CD1c-positive myeloid dendritic cell (primary cell): ENCODE results near the gene KIAA0586.
"Not testable (repeated sequence)": the region's sequence is repeated elsewhere in the genome, so short reads cannot be mapped to it uniquely, and the experiment has no call there.

Experiments
- DNase-seq: peaks from one replicate; pipeline ENCODE4 v3.0.0-alpha.2; 2016; ENCODE audit errors: extremely low spot score

KIAA0586 gene

DNA sequence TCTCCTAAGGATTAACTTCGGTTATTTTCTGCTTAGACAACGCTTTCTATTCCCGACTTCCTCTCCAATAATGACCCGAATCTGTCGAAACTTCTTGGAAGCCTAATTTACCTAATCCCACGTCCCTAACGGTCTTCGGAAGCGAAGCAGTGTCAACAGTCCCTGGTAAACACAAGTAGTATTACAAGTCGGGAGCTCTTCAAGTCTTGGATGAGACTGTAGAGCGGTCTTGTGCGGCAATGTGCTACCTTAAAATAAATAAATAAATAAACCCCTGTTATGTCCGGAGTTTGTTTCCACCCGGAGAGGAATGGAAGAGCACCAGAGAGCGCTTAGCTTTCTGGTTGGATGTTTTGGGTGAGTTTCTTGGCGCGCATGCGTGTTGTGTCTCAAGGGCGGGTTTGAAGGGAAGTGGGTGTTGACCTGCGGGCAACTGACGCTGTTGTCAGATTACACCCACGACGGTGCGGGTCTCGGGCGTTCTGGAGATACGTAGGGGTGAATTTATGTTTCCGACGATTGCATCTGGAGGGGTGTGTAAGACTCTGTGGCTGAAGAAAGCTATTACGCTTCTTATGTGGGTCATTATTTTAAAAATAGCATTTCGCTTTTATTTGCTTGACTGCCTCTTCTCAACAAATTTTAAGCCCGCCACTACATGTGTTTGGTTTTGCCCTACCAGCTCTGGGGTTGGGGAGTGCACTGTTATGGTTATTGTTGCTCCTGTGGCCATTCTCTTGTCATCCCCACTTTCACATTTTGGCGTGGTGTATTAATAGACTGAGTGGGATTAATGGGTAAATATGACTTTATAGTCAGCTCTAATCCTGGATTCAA lies at the start of gene KIAA0586, which contains the start of gene TIMM9:
Gene KIAA0586, plus strand, starts transcription at position 439 of the 837 bp plus-strand sequence. CDS start 546 bp downstream, outside the sequence.
Gene TIMM9, minus strand, starts transcription at position 251 of the 837 bp plus-strand sequence. CDS start 15,586 bp downstream, outside the sequence.
- peak; percentile 99 for DNase-seq

GRCh38 chr14:58390830-58391229 lies 36.7 kb upstream of the KIAA0586 start:
- DNase-seq = no peak

DNA sequence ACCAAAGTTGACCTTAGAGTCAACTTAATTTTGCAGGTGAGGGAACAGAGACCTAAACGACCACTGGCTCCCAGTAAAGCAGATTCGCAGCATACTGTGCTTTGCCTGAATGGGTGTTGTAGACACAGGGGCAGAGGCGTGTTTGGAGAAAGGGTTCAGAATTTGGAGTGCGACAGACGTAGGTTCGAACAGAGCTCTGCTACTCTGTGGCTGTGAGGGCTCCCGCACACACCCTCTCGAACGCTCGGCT lies 32.0 kb upstream of the KIAA0586 start:
- no peak for DNase-seq

DNA sequence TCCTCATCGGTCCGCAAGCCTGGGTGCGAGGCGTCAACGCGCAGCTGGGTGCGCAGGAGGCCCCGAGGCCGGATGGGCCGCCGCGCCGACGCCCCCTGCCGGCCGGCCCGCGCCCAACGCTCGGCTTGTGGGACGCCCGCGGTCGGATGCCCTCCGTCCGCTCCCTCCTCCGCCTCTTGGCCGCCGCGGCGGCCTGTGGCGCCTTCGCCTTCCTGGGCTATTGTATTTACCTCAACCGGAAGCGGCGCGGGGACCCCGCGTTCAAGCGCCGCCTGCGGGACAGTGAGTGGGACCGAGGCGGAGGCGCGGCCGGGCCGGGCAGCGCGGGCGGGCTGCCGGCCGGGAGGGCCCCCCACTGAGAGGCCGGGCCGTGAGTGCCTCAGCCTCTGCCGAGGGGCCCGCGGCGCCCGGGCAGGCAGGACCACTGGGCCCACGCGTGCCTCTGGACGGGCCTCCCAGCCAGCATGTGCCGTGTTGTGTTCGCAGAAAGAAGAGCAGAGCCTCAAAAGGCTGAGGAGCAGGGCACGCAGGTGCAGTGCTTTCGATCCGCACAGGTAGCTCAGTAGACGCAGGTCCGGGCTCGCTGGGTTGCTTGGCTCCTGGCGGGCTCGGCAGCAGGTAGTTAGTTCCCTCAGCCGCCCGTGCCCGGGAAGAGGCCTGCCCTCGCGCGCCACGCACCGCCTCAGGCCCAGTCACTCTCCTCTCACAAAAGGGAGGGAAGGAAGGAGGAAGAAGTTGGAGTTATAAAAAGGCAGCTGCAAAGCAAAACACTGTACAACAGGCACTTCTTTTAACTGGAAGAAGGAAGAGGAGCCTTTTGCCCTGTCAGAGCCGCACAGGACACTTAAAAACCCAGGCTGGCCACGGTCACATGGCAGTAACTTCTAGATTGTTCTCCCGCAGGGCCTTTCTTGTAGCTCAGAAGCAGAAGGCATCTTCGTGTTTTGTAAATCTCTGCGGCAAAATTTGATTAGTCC lies 31.4 kb upstream of the KIAA0586 start, which contains the start of gene TOMM20L:
Gene TOMM20L, plus strand, starts transcription at position 119 of the 977 bp plus-strand sequence. Its CDS starts 28 bp downstream, at position 147.
- DNase-seq = peak; percentile 83

GRCh38 chr14:58397156-58397555 lies 30.4 kb upstream of the KIAA0586 start:
- no peak for DNase-seq

DNA sequence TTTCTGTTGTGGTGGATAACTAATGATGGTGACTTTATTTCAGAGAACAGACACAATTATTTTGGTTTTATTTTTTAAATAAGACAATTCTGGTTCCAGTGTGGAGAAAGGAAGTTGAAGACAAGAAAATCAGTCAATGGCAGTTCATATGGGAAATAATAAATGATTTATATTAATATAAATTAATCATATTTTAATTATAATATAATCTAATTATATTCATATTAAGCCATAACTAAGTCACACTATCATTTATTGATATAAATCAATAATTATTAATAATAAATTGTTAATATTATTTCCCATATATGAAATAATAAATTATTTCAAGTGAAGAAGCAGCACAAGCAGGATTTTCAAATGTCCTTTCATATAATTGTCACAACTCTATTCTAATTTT lies 29.0 kb upstream of the KIAA0586 start:
- DNase-seq = no peak

GRCh38 chr14:58398895-58399294 lies 28.6 kb upstream of the KIAA0586 start:
- DNase-seq = no peak

- DNase-seq = no peak
Measured at GRCh38 chr14:58401587-58401986, 25.9 kb upstream of the KIAA0586 start.

- DNase-seq = no peak
Measured at GRCh38 chr14:58408681-58409215, 18.8 kb upstream of the KIAA0586 start.

- no peak for DNase-seq
Measured at GRCh38 chr14:58414845-58415244, 12.7 kb upstream of the KIAA0586 start.

- DNase-seq = no peak
Measured at GRCh38 chr14:58415636-58416547, 11.6 kb upstream of the KIAA0586 start.

DNA sequence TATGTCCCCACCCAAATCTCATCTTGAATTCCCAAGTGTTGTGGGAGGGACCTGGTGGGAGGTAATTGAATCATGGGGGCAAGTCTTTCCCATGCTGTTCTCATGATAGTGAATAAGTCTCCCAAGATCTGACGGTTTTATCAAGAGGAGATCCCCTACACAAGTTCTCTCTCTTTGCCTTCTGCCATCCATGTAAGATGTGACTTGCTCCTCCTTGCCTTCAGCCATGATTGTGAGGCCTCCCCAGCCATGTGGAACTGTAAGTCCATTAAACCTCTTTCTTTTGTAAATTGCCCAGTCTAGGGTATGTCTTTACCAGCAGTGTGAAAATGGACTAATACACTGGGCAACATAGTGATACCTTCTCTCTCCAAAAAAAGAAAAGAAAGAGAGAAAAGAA lies 10.6 kb upstream of the KIAA0586 start:
- not testable (repeated sequence) for DNase-seq

DNA sequence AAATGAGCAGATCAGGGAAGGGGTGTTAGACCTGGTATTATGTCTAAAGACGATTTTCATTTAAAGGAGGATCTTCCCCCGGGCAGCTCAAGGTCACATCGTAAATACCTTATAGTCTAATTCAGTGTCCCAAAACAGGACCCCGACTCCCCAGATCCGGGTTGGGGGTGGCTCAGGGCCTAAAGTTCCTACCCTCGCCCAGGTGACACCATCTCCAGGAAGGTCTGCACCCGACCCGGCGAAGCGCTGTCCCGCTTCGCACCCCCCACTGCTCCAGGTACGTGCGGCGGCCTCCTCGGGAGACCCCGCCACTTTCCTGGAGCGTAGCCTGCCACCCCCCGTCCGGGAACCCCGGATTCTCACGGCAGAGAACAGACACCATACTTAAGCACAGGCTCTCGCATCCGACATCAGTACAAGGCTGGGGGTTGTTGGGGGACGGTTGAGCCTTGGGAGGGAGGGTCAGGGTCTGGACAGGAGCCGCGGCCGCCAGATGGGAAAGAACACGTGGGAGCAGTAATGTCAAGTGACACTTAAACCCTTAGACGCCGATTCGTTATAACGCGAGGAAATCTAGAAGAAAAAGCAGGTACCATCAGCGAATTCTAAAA lies 744 bp upstream of the KIAA0586 start:
- DNase-seq = peak; percentile 64

GRCh38 chr14:58428118-58428683 lies 682 bp downstream of the KIAA0586 start:
- DNase-seq = peak; percentile 37

- no peak for DNase-seq
Measured at GRCh38 chr14:58430156-58430555, 2.6 kb downstream of the KIAA0586 start.

DNA sequence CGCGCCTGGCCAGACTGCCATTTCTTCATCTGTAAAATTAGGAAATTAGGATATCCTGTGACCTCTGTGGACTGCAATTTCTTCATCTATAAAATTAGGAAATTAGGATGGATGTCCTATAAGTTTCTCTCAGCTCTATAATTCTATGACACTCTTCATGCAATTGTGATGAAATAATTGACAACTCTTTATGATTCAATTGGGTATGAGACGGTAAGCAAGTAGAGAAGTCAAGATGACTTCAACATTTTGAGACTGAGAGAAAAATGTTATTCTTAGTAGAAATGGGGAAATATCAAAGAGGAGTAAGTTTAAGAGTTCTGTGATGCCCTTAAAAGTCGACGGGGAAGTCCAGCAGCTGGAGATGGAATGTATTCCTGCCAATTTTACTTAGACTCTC lies 12.0 kb downstream of the KIAA0586 start:
- DNase-seq = peak; percentile 9

GRCh38 chr14:58444627-58445026 lies 17.1 kb downstream of the KIAA0586 start:
- no peak for DNase-seq

GRCh38 chr14:58455593-58456265 lies 28.2 kb downstream of the KIAA0586 start:
- no peak for DNase-seq

- no peak for DNase-seq
Measured at GRCh38 chr14:58460772-58461171, 33.3 kb downstream of the KIAA0586 start.

GRCh38 chr14:58463147-58463546 lies 35.6 kb downstream of the KIAA0586 start:
- no peak for DNase-seq
